Stimulated activated CD8-positive, alpha-beta memory T cell treated with anti-CD3 and anti-CD28 coated beads, Interleukin-12 subunit alpha, Interleukin-12 subunit beta, amount 100 ng/mL, for 4 hours (primary cell): ENCODE measurements around the gene ZNF420.
A peak's percentile ranks its signal among the peaks of the same experiment; 100 is the strongest.

Source experiments
- DNase-seq: peaks from one replicate; pipeline ENCODE4 v3.0.0-alpha.2; 2020; ENCODE audit warnings: low read depth

Gene ZNF420

DNA sequence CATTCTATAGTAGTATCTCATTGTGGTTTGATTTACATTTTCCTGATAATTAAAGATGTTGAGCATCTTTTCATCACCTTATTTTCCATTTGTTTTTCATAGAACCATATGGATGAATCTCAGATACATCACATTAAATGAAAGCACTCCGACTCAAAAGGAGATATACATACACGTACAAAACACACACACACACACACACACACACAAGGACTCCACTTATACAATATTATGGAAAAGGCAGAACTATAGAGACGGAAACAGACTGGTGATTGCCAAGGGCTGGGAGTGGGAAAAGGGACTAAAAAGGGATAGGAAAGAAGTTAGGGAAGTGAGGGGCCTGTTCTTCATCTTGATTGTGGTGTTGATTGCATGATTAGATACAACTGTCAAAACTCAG is 70.0 kb downstream of the ZNF420 start:
- no peak for DNase-seq

DNA sequence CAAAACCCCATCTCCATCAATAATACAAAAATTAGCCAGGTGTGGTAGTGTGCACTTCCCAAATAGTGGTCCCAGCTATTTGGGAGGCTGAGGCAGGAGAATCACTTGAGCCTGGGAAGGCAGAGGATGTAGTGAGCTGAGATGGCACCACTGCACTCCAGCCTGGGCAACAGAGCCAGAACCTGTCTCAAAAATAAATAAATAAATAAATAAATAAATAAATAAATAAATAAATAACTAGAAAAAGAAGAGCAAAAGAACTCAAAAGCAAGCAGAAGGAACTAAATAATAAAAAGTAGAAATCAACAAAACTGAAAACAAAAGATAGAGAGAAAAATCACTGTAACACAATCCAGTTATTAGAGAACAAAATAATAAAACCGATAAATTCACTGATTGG is 81.9 kb downstream of the ZNF420 start:
- DNase-seq, result no peak

DNA sequence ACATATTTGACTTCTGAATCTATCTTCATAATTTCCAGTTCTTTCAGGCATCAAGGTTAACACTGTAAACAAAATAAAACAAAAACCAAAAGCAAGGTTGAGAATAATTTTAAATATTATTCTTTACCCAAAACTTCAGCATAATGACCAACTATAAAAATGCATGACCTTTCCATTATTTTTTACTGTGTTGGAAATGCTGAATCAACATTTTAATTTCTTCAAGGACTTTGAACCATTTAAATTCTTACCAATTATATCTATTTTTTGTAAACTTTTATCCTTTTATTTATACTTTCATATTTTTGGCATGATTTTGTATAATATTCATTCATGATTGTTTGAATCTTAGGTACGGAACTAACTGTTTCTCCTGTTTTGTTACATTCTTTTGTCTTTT is 87.4 kb downstream of the ZNF420 start:
- DNase-seq, result no peak

DNA sequence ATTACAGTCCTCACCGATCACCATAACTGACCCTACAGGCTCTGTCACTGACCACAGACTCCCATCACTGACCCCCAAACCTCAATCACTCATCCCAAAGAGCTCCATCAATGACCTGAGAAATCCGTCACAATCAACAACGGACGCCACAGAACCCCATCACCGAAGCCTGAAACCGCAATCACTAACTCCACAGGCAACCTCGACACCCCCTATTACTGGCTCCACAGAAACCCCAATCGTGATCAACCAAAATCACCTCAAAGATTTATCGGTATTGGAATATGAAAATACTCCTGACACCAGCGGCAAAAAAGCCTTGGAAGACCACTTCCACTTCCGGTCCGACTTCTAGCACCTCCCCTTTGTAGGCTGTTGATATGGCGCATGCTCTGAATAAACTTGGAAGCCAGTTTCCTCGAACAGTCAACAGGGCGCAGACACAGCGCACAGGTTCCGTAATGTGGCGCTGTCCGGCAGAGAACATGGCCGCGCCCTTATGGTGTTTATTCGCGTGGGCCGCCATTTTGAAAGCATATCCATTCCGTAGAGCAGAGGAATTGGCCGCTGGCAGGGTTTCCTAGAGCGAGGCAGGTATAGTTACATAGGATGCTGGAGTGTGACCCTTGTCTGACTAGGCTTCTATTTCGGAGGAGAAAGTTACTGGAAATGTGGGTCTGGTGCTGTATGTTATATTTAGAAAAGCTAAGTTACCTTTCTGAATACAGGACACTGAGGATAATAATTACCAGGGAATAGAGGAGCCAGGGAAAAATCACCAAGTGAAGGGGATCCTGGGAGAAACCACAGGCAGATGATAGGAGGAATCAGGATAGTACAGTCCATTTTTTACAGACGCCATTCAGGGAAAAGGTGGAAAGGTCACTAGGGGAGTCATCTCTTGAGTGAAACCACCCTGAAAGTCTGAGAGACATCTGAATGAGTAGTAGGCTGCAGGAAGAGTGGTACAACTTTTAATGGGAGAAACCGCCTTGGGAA is 94.4 kb downstream of the ZNF420 start, which contains the start of gene ZNF585A:
ZNF585A (minus strand) TSS at position 328 of the 999 bp plus-strand sequence. CDS start 2,785 bp downstream, outside the sequence.
- peak; percentile 81 for DNase-seq
